GM12878 (cell line): Measurements from ENCODE around the gene ASPG. TPM values are rescaled to one million over a fixed set of nuclear protein-coding genes. Genes with fewer than 3 reads are reported as not detected.

Experiments
- ATAC-seq: fragments of 200-7000 bp; cut with Tn5 transposase; 3 replicates; pipeline ENCODE4 v1.9.1; 2020; ENCODE audit warnings: mild to moderate bottlenecking, moderate library complexity
- BruUV-seq: library from RNA; stranded (reverse); fragments of 400-500 nt; replicated peaks from 2 replicates; lab custom pipeline; 2021; lab: Mats Ljungman, UMichigan
- CTCF ChIA-PET: fragments of 300-600 bp; sonication (Branson Sonifier 250); formaldehyde crosslinking; extraction: SDS; loops from one replicate; lab custom pipeline; 2021; ENCODE audit warnings: inconsistent platforms; lab: Yijun Ruan, JAX
- POLR2A ChIA-PET: fragments of 350-600 bp; formaldehyde crosslinking; extraction: SDS; loops from one replicate; lab custom pipeline; 2021; ENCODE audit warnings: inconsistent platforms; lab: Charles Lee
- RAD21 ChIA-PET: fragments of 300-600 bp; sonication (Branson Sonifier 250); formaldehyde crosslinking; loops from one replicate; lab custom pipeline; 2023; ENCODE audit warnings: antibody characterized with exemption; ENCODE audit not compliant: unreplicated experiment; lab: Charles Lee
- SMC1A ChIA-PET: fragments of 300-600 bp; sonication (Branson Sonifier 250); formaldehyde crosslinking; loops from one replicate; lab custom pipeline; 2023; ENCODE audit not compliant: unreplicated experiment, uncharacterized antibody; lab: Charles Lee
- DNase-seq: peaks from one replicate; pipeline ENCODE4 v3.0.0-alpha.2; 2011; ENCODE audit warnings: low read depth, low spot score
- FAIRE-seq: peaks from 3 replicates; lab custom pipeline; 2011; peaks lifted over from hg19 to GRCh38; lab: Jason Lieb, UNC
- H2AFZ ChIP-seq: 2 replicates; pipeline ENCODE4 v1.6.0; 2011; ENCODE audit warnings: low read depth, low read length, control low read depth; ENCODE audit not compliant: control insufficient read depth
- H3K27ac ChIP-seq: 2 replicates; pipeline ENCODE4 v1.5.1; 2011; ENCODE audit warnings: control low read depth; ENCODE audit not compliant: control insufficient read depth, insufficient read depth
- H3K27me3 ChIP-seq, 2 experiments: replicated peaks in 1 of 2; 2 replicates each; pipeline versions ENCODE4 v1.6.0 to v1.6.1; 2011; ENCODE audit warnings: low read length in 1 of 2; ENCODE audit not compliant: control insufficient read depth in 2 of 2, insufficient read depth in 2 of 2
- H3K36me3 ChIP-seq, 2 experiments: 2 replicates each; pipeline ENCODE4 v1.5.1; 2011; ENCODE audit warnings: low read length in 1 of 2; ENCODE audit not compliant: control insufficient read depth in 2 of 2, insufficient read depth in 2 of 2
- H3K4me1 ChIP-seq: 2 replicates; pipeline ENCODE4 v1.6.1; 2011; ENCODE audit warnings: mild to moderate bottlenecking, low read length, moderate library complexity, mixed read lengths; ENCODE audit not compliant: control insufficient read depth, insufficient read depth
- H3K4me2 ChIP-seq: 2 replicates; pipeline ENCODE4 v1.6.0; 2011; ENCODE audit warnings: control low read depth; ENCODE audit not compliant: control insufficient read depth, insufficient read depth
- H3K4me3 ChIP-seq: fragments of 200-600 bp; sonication (generic); 2 replicates; pipeline ENCODE4 v1.5.1; 2016
- H3K79me2 ChIP-seq: 2 replicates; pipeline ENCODE4 v1.6.0; 2011; ENCODE audit warnings: low read length; ENCODE audit not compliant: control insufficient read depth, insufficient read depth
- H3K9ac ChIP-seq: 2 replicates; pipeline ENCODE4 v1.8.0; 2011; ENCODE audit warnings: low read length, control low read depth, mixed read lengths; ENCODE audit not compliant: control insufficient read depth, insufficient read depth
- H3K9me3 ChIP-seq: replicated peaks from 3 replicates; pipeline ENCODE4 v1.5.1; 2011; ENCODE audit warnings: mild to moderate bottlenecking, low read length; ENCODE audit not compliant: control insufficient read depth, insufficient read depth
- H4K20me1 ChIP-seq: 2 replicates; pipeline ENCODE4 v1.6.0; 2011; ENCODE audit not compliant: control insufficient read depth, insufficient read depth
- BCL11A ChIP-seq: IDR thresholded peaks from 2 replicates; pipeline ENCODE4 v1.6.1; 2011; ENCODE audit warnings: low read depth, low read length
- CHD1 ChIP-seq: IDR thresholded peaks from 2 replicates; pipeline ENCODE4 v1.6.1; 2012; ENCODE audit warnings: low read depth, low read length, improper control_type of control experiment
- E2F8 ChIP-seq: fragments of 450-650 bp; IDR thresholded peaks from 2 replicates; pipeline ENCODE4 v1.6.1; 2018; ENCODE audit warnings: mild to moderate bottlenecking, low read depth, moderate library complexity; ENCODE audit not compliant: partially characterized antibody
- NBN ChIP-seq: fragments of 450-650 bp; IDR thresholded peaks from 2 replicates; pipeline ENCODE4 v1.6.1; 2016
- NFYA ChIP-seq: IDR thresholded peaks from 2 replicates; pipeline ENCODE4 v1.6.1; 2011; ENCODE audit warnings: low read depth, mild to moderate bottlenecking, low read length, improper control_type of control experiment, borderline replicate concordance
- WGBS: methylation state at CpG from one replicate; pipeline ENCODE4 v1.1.6; 2016; ENCODE audit warnings: low lambda C conversion rate; ENCODE audit not compliant: insufficient replicate concordance, insufficient coverage; ENCODE audit errors: missing lambda C conversion rate; 5-methylcytosine and 5-hydroxymethylcytosine counted together
- in situ Hi-C: fragments of 300-500 bp; cut with MboI; formaldehyde crosslinking; loops from 9 replicates; pipeline ENCODE4 v1.14.3; 2018; ENCODE audit warnings: mixed read lengths
- intact Hi-C: fragments of 100-400 bp; cut with micrococcal nuclease; formaldehyde crosslinking; loops from one replicate; pipeline ENCODE4 v1.14.2; 2022; ENCODE audit not compliant: unreplicated experiment
- polyA plus RNA-seq, 11 experiments: library from polyadenylated mRNA; depleted of rRNA in 4 of 11; unstranded in 6 of 11; stranded (reverse) in 5 of 11; fragments of >200 nt; fragmentation: Nextera tagmentation in 4 of 11; fragmentation: Illumina TruSeq in 1 of 11; extraction: Ambion mirVana in 4 of 11; extraction: Trizol in 1 of 11; gene quantifications; 1 replicate in 1 of 11; 2 replicates in 10 of 11; pipeline versions ENCODE4 v1.2.1 to v1.2.3, GENCODE V29; 2011 to 2016; ENCODE audit warnings: inconsistent platforms in 2 of 11, missing spikeins in 2 of 11, low read depth in 1 of 11
- total RNA-seq, 4 experiments: library from RNA; depleted of rRNA in 3 of 4; stranded (reverse); fragments of >200 nt in 3 of 4; fragmentation: Illumina TruSeq in 1 of 4; extraction: Trizol in 1 of 4; gene quantifications; 2 replicates each; pipeline versions ENCODE4 v1.2.1 to v1.2.3, GENCODE V29; 2013 to 2021

Gene ASPG
- total and polyA plus RNA-seq, 10 of the 15 experiments (the other 5 are each of a cell fraction or from before 2014, with no cell fraction given) = not detected

GRCh38 chr14:104116288-104116755 lies 30.8 kb downstream of the ASPG start:
- Histone ChIP-seq H3K4me2 (no peak overlapping the region), H3K4me1 (no peaks in the 10 kb centered on the region)
- intact Hi-C loops = no loop called here
- no peak for TF ChIP-seq NFYA
- no peak for TF ChIP-seq NBN
- TF ChIP-seq E2F8 = no peak
- TF ChIP-seq CHD1 = no peak
- no peak for TF ChIP-seq BCL11A
- TF ChIP-seq, all 136 proteins: peak for 0
- in situ Hi-C loops = no loop called here
- no peak overlapping the region for H3K9ac ChIP-seq
- ATAC-seq (no peak), FAIRE-seq (no peak), DNase-seq (no peak)
- POLR2A ChIA-PET = no interaction called here
- no peaks in the 10 kb centered on the region for H3K36me3 ChIP-seq
- RAD21 ChIA-PET = no interaction called here
- WGBS = 36% methylated on average over 18 of the region's 19 CpGs
- H3K27ac ChIP-seq = no peak overlapping the region
- CTCF ChIA-PET = no interaction called here
- H3K27me3 ChIP-seq = no peaks in the 10 kb centered on the region; a peak in 1 of 4 replicates
- H4K20me1 ChIP-seq = no peaks in the 10 kb centered on the region
- no peaks in the 10 kb centered on the region for H3K9me3 ChIP-seq
- SMC1A ChIA-PET = no interaction called here
- BruUV-seq = no TSS peak
- no peak overlapping the region for H2AFZ ChIP-seq
- H3K79me2 ChIP-seq = no peaks in the 10 kb centered on the region
- H3K4me3 ChIP-seq = no peak overlapping the region
